Adrenal gland (tissue), 12 donors: ENCODE data around the gene SGIP1. TPM values are rescaled to one million over a fixed set of nuclear protein-coding genes. Genes with fewer than 3 reads are reported as not detected.

Experiments
- DNase-seq, 7 donors: peaks; one replicate each; pipeline ENCODE4 v3.0.0-alpha.2; 2019 to 2020
- H3K27ac ChIP-seq, 5 donors: fragments of 200-600 bp; sonication (generic) in 4 of 5; 1 replicate in 3 of 5; 2 replicates in 2 of 5; pipeline versions ENCODE4 v1.5.1 to v1.8.0; 2016 to 2020; ENCODE audit warnings: mild to moderate bottlenecking in 1 of 5
- H3K27me3 ChIP-seq: fragments of 200-600 bp; 2 replicates; pipeline ENCODE4 v1.8.0; 2021
- H3K36me3 ChIP-seq, 2 donors: fragments of 200-600 bp; replicated peaks in 1 of 2; 1 replicate in 1 of 2; 2 replicates in 1 of 2; pipeline versions ENCODE4 v1.5.1 to v1.8.0; 2018 to 2022
- H3K4me1 ChIP-seq, 2 donors: fragments of 200-600 bp; replicated peaks in 1 of 2; 1 replicate in 1 of 2; 2 replicates in 1 of 2; pipeline versions ENCODE4 v1.5.1 to v1.8.0; 2018 to 2021
- H3K4me3 ChIP-seq, 4 donors: fragments of 200-600 bp; sonication (generic) in 3 of 4; one replicate each; pipeline ENCODE4 v1.5.1; 2016 to 2018
- H3K9me3 ChIP-seq, 3 donors: fragments of 200-600 bp; sonication (generic) in 1 of 3; replicated peaks in 1 of 3; 1 replicate in 2 of 3; 2 replicates in 1 of 3; pipeline versions ENCODE4 v1.5.1 to v1.8.0; 2016 to 2021
- CTCF ChIP-seq, 6 experiments: fragments of 450-650 bp in 4 of 6; fragments of 200-600 bp in 2 of 6; sonication (generic) in 1 of 6; IDR thresholded peaks; 1 replicate in 5 of 6; 2 replicates in 1 of 6; pipeline versions ENCODE4 v1.5.1 to v1.8.0; 2016 to 2021; ENCODE audit warnings: antibody characterized with exemption in 6 of 6, mild to moderate bottlenecking in 2 of 6, moderate library complexity in 1 of 6
- POLR2A ChIP-seq, 2 donors: fragments of 450-650 bp; IDR thresholded peaks; one replicate each; pipeline ENCODE4 v1.6.1; 2017; ENCODE audit warnings: antibody characterized with exemption in 2 of 2, mild to moderate bottlenecking in 2 of 2, moderate library complexity in 1 of 2
- WGBS, 4 donors: extraction: QIAGEN DNeasy Blood & Tissue Kit in 2 of 4; methylation state at CpG; one replicate each; pipeline versions ENCODE4 v1.1.5 to v1.1.7; 2013 to 2017; 5-methylcytosine and 5-hydroxymethylcytosine counted together
- intact Hi-C, 2 donors: fragments of 100-400 bp; cut with DNase I; formaldehyde crosslinking; loops; one replicate each; pipeline versions ENCODE4 v1.14.1 to v1.15.0; 2022 to 2023
- polyA plus RNA-seq, 3 donors: library from polyadenylated mRNA; stranded (reverse); fragments of 200-250 nt in 2 of 3; fragments of 350-450 nt in 1 of 3; fragmentation: Illumina TruSeq in 1 of 3; extraction: RNeasy Lipid Tissue Mini Kit (QIAGEN cat#74804) in 1 of 3; gene quantifications; one replicate each; pipeline ENCODE4 v1.2.3, GENCODE V29; 2013 to 2014
- total RNA-seq, 9 donors: library from RNA; depleted of rRNA in 4 of 9; stranded (reverse); fragments of >200 nt in 4 of 9; fragments of 120-200 nt in 1 of 9; fragmentation: NEBNext Ultra II Directional in 1 of 9; extraction: Animal tissue kit (Norgen Biotek cat#: 25700) in 1 of 9; gene quantifications; one replicate each; pipeline versions ENCODE4 v1.1.0 to v1.2.4, GENCODE V29; 2013 to 2023
- donor health status: healthy with polysubstance abuse.
- donor health status: Bipolar disorder and iron deficiency.
- donor health status: DM: yes; HTN: yes; CAD: no.
- donor health status: DM: no; HTN: no; CAD: no.
- donor health status: DM: no; HTN: no; CAD: no.
- donor health status: DM: yes; HTN: yes; CAD: no.

The SGIP1 gene
- total and polyA plus RNA-seq, 12 donors = 0.52 to 8.4 (median 1.9) TPM; not detected in 1

- TF ChIP-seq CTCF (IDR thresholded peaks at IDR 0.05) = no peak
- TF ChIP-seq POLR2A (IDR thresholded peaks at IDR 0.05) = no peak
- intact Hi-C loops = no loop called here
- Histone ChIP-seq H3K27me3 (no peaks in the 10 kb centered on the region), H3K4me1 (no peaks in the 10 kb centered on the region), H3K9me3 (no peaks in the 10 kb centered on the region), H3K36me3 (no peaks in the 10 kb centered on the region), H3K4me3 (no peak overlapping the region), H3K27ac (no peak overlapping the region)
- DNase-seq = no peak
- WGBS, 4 donors = 58 to 82% (median 68%) methylated on average over 8 of the region's 8 CpGs
Measured at GRCh38 chr1:66542314-66542713, 8.4 kb downstream of the SGIP1 start.

DNA sequence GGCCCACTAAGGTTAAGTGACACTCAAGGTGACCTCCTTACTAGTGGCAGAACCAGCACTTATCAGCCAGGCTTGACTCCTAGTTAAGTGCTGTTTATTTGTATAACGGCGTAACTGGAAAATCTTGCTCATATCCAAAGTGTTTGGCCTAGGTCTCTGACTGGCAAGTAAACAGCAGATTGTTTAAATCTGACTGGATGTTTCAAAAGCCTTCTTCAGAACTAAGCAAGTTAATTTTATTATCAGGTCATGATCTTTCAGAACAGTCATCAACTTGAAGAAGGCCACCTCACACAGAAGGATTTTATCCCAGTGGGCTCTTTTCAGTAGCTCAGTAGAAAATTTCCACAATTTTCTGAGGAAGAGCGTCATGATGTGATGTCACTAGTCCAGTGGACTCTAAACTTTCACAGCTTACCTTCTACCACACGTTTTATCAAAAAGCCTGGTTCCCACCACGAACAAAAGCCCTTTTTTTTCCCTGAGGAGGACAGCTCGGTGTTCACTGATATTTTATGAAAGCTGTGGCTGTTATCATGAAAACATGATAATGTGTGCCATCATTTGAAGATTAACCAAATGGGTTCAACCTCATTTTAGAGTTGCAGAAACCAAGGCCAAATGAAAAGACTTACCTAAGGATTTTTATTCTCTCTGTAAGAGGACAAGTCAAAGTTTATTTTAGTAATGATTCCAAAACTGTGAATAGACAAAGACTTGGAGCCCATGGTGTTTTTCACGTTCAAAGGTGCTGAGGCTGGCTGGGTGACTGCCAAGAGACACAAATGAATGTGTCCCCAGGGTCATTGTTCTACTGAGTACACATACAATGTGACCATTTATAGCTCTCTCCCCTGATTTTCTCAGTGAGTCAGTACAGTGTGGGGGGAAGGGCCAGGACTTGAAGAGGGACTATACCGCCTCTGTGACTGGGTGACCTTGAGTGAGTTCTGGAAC, 9.1 kb downstream of the SGIP1 start:
- H3K4me3 ChIP-seq = no peak overlapping the region
- TF ChIP-seq POLR2A (IDR thresholded peaks at IDR 0.05) = no peak
- H3K4me1 ChIP-seq = no peaks in the 10 kb centered on the region
- peak overlapping the region in 1 of 5 donors; percentile 22 for H3K27ac ChIP-seq
- peak in 6 of 7 donors; percentile 15 to 66 (median 32) for DNase-seq
- no peaks in the 10 kb centered on the region for H3K27me3 ChIP-seq
- no peaks in the 10 kb centered on the region for H3K36me3 ChIP-seq
- intact Hi-C loops = no loop called here
- no peaks in the 10 kb centered on the region for H3K9me3 ChIP-seq
- WGBS, 4 donors = 61 to 66% (median 63%) methylated on average over 8 of the region's 8 CpGs

- no peaks in the 10 kb centered on the region for H3K4me1 ChIP-seq
- H3K36me3 ChIP-seq = no peaks in the 10 kb centered on the region
- WGBS, 4 donors = 58 to 72% (median 64%) methylated on average over 4 of the region's 4 CpGs
- no peak for TF ChIP-seq CTCF (IDR thresholded peaks at IDR 0.05)
- TF ChIP-seq POLR2A (IDR thresholded peaks at IDR 0.05) = no peak
- no peak overlapping the region for H3K4me3 ChIP-seq
- DNase-seq = no peak
- H3K27me3 ChIP-seq = no peaks in the 10 kb centered on the region
- H3K9me3 ChIP-seq = no peaks in the 10 kb centered on the region
- intact Hi-C loops = no loop called here
- H3K27ac ChIP-seq = no peak overlapping the region
Measured at GRCh38 chr1:66546047-66546810, 12.3 kb downstream of the SGIP1 start.

GRCh38 chr1:66549017-66549416, 15.1 kb downstream of the SGIP1 start:
- no peak overlapping the region for H3K27ac ChIP-seq
- no peaks in the 10 kb centered on the region for H3K27me3 ChIP-seq
- DNase-seq = no peak
- no peaks in the 10 kb centered on the region for H3K4me1 ChIP-seq
- no peaks in the 10 kb centered on the region for H3K9me3 ChIP-seq
- intact Hi-C loops = no loop called here
- no peak for TF ChIP-seq POLR2A (IDR thresholded peaks at IDR 0.05)
- no peak for TF ChIP-seq CTCF (IDR thresholded peaks at IDR 0.05)
- no peak overlapping the region for H3K4me3 ChIP-seq
- no peaks in the 10 kb centered on the region for H3K36me3 ChIP-seq
